Heart right ventricle (tissue), 16 donors: ENCODE data around the gene TMEM8B. TPM values are rescaled to one million over a fixed set of nuclear protein-coding genes. Genes with fewer than 3 reads are reported as not detected.
A peak's percentile ranks its signal among the peaks of the same experiment; 100 is the strongest.

ENCODE experiments used
- ATAC-seq, 8 donors: fragments of 200-7000 bp; cut with Tn5 transposase; one replicate each; pipeline ENCODE4 v1.9.1; 2020; ENCODE audit warnings: mild to moderate bottlenecking in 8 of 8, moderate library complexity in 8 of 8, moderate number of reproducible peaks in 1 of 8
- DNase-seq, 2 donors: peaks; one replicate each; pipeline ENCODE4 v3.0.0-alpha.2; 2020
- H3K27ac ChIP-seq, 10 donors: fragments of 200-600 bp; sonication (generic) in 2 of 10; one replicate each; pipeline versions ENCODE4 v1.5.0 to v1.8.0; 2020 to 2022; ENCODE audit warnings: mild to moderate bottlenecking in 3 of 10
- H3K27me3 ChIP-seq, 7 donors: fragments of 200-600 bp; one replicate each; pipeline ENCODE4 v1.8.0; 2021 to 2022; ENCODE audit warnings: mild to moderate bottlenecking in 2 of 7
- H3K36me3 ChIP-seq, 9 donors: fragments of 200-600 bp; sonication (generic) in 1 of 9; one replicate each; pipeline versions ENCODE4 v1.5.0 to v1.8.0; 2020 to 2022; ENCODE audit warnings: mild to moderate bottlenecking in 2 of 9
- H3K4me1 ChIP-seq, 9 donors: fragments of 200-600 bp; sonication (generic) in 1 of 9; one replicate each; pipeline versions ENCODE4 v1.5.0 to v1.8.0; 2020 to 2022; ENCODE audit warnings: mild to moderate bottlenecking in 4 of 9
- H3K4me3 ChIP-seq, 10 donors: fragments of 200-600 bp; sonication (generic) in 2 of 10; one replicate each; pipeline versions ENCODE4 v1.5.0 to v1.8.0; 2020 to 2022; ENCODE audit warnings: mild to moderate bottlenecking in 7 of 10, moderate library complexity in 2 of 10
- H3K9me3 ChIP-seq, 11 donors: fragments of 200-600 bp in 10 of 11; sonication (generic) in 2 of 11; one replicate each; pipeline versions ENCODE4 v1.5.0 to v1.8.0; 2013 to 2022; ENCODE audit warnings: mild to moderate bottlenecking in 2 of 11, control low read depth in 1 of 11, moderate library complexity in 1 of 11
- CTCF ChIP-seq, 9 donors: fragments of 200-600 bp; sonication (generic) in 2 of 9; IDR thresholded peaks; one replicate each; pipeline versions ENCODE4 v1.5.0 to v1.8.0; 2021 to 2022; ENCODE audit warnings: antibody characterized with exemption in 9 of 9, mild to moderate bottlenecking in 5 of 9, moderate library complexity in 1 of 9
- WGBS, 2 donors: extraction: QIAGEN DNeasy Blood & Tissue Kit; methylation state at CpG; one replicate each; pipeline ENCODE4 v1.1.7; 2013; ENCODE audit warnings: inconsistent platforms in 1 of 2; 5-methylcytosine and 5-hydroxymethylcytosine counted together
- intact Hi-C, 10 donors: fragments of 100-400 bp; cut with DNase I; formaldehyde crosslinking; loops; one replicate each; pipeline versions ENCODE4 v1.11.1 to v1.14.2; 2022
- polyA plus RNA-seq, 2 donors: library from polyadenylated mRNA; stranded (reverse); fragments of 200-250 nt; gene quantifications; one replicate each; pipeline ENCODE4 v1.2.3, GENCODE V29; 2013
- total RNA-seq, 10 donors: library from RNA; stranded (reverse); fragmentation: NEBNext Ultra II Directional in 3 of 10; extraction: Animal tissue kit (Norgen Biotek cat#: 25700) in 3 of 10; gene quantifications; one replicate each; pipeline versions ENCODE4 v1.2.1 to v1.2.4, GENCODE V29; 2021 to 2023
- donor health status: Arrhythmogenic right ventricular cardiomyopathy.
- donor health status: ischemic (EF 13 %, LVEDD 7.1; RV severe dilation, severe dysfunction).
- donor health status: healthy with polysubstance abuse.
- donor health status: DM: no; HTN: yes; CAD: no.
- donor health status: DM: no; HTN: no; CAD: no.
- donor health status: ischemic (EF 25% LVEDD 6.9; RV normal size, moderate dysfunction).
- donor health status: ischemic (EF 25% LVEDD 5.7; RV mildly dilated, moderate dysfunction).
- donor health status: healthy.
- donor health status: DM: yes; HTN: yes; CAD: no.
- donor health status: Ischemic cardiomyopathy.
- donor health status: ischemic (EF 35%, LVEDD 5.7; RV mildly dilated, moderate dysfunction).
- donor health status: nonischemic (EF 11% LVEDD 7.7; RV severe dilation, severe dysfunction).
- donor health status: DM: yes; HTN: yes; CAD: no.
- donor health status: PGD.
- donor health status: ischemic (EF 29% LVEDD 5.4; RV normal size, mild dysfunction).
- donor health status: nonischemic (EF 23%, LVEDD 6.1; RV moderate dilation, normal function).

TMEM8B gene
- total and polyA plus RNA-seq, 12 donors = 6.7 to 22.9 (median 19.5) TPM

DNA sequence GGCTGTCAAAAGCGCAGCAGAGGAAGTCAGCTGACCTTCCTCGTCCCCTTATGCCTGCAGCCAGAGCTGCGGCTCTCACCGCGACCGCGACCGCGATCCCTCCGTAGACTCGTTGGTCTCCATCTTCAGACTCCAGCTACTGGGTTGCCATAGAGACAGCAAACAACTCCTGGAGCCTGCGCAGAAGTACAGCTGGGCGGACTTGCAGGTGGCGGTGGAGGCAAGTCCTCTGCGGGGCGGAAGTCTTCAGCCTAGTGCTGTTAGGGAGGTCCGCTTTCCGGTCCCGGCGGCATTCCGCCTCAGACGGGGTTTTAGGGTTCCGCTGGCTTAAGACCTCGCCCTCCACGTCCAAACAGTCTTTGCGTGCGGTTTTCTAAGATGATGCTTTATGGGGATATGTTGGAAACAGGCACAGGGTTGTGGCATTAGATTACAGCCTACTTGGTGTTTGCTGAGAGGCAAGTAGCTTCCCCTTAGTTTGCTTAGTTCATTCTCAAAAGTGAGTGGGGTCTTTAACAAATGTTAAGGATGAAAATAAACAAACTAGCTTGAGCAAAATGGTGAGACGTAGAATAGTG, 16.9 kb upstream of the TMEM8B start, which contains the start of gene SPAG8:
TSS of gene SPAG8 (minus strand) at position 238 of the 578 bp plus-strand sequence. CDS start at position 123, 115 bp downstream.
- ATAC-seq (peak; percentile 67 to 83 (median 80)), DNase-seq (peak; percentile 91 to 96)
- WGBS, 2 donors = 2% methylated on average over 28 of the region's 28 CpGs
- Histone ChIP-seq H3K9me3 (no peaks in the 10 kb centered on the region), H3K27me3 (no peaks in the 10 kb centered on the region), H3K27ac (peak within 1 kb of the TSS; percentile 25 to 100 (median 84)), H3K4me3 (peak within 1 kb of the TSS; percentile 29 to 82 (median 58)), H3K36me3 (peaks cover 0 to 33% (median 12%) of the 10 kb centered on the region in 9 donors), H3K4me1 (peaks cover 0 to 43% (median 35%) of the 10 kb centered on the region in 9 donors)
- no peak for TF ChIP-seq CTCF (IDR thresholded peaks at IDR 0.05)
- intact Hi-C loops = loop anchor here in 4 of 10 donors (2.0 to 10.0 kb wide), 5 partner anchors 21 to 157 kb away; partner anchors contain the start of genes CCDC107 (in 3 of the 4), RMRP (in 3 of the 4), SIT1 (in 2 of the 4) and CREB3 (in 1 of the 4)

DNA sequence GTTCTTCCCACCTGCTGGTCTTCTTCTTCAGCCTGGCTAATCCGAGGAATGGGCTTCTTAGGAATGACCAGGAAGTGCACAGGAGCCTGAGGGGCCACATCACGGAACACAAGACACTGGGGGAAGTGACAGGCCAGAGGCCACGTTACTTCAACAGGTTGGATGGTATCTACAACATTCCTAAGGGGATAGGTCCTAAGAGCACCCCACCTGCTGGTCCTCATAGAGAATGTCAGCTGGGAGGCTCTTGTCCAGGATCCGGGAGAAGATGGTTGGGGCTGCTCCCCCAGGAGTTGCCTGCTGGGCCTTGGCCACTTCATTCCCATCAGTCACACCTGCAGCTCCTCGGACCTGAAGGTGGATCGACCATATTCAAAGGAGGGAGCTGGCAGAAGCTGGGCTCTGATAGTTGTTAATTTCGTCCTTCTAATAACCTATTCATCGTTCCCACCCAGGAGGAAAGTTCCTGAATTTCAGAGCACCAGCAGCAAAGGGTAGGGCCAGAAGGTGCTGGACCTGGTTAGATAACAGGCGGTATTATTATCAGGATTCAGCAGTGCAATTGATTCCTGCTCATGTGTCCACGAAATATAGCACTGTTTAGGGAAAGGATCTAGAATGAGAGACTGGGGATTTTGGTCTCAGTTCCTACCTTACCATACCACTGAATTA, 15.5 kb upstream of the TMEM8B start:
- 70 to 73% methylated on average over 10 of the region's 10 CpGs for WGBS, 2 donors
- peak in 5 of 9 donors; percentile 13 to 41 (median 19) for TF ChIP-seq CTCF (IDR thresholded peaks at IDR 0.05)
- Histone ChIP-seq H3K27me3 (no peaks in the 10 kb centered on the region), H3K27ac (peak overlapping the region in 9 of 10 donors; percentile 97 to 100 (median 99)), H3K36me3 (peaks cover 0 to 18% (median 8%) of the 10 kb centered on the region in 9 donors), H3K4me1 (peaks cover 0 to 43% (median 35%) of the 10 kb centered on the region in 9 donors), H3K9me3 (no peaks in the 10 kb centered on the region), H3K4me3 (peak overlapping the region in 6 of 10 donors; percentile 81 to 99 (median 97))
- DNase-seq (no peak), ATAC-seq (no peak)
- intact Hi-C loops = loop anchor here in 5 of 10 donors (1.0 to 10.0 kb wide), 6 partner anchors 22 to 159 kb away; partner anchors contain the start of genes CCDC107 (in 3 of the 5), RMRP (in 3 of the 5), NPR2 (in 2 of the 5) and SIT1 (in 2 of the 5)

DNA sequence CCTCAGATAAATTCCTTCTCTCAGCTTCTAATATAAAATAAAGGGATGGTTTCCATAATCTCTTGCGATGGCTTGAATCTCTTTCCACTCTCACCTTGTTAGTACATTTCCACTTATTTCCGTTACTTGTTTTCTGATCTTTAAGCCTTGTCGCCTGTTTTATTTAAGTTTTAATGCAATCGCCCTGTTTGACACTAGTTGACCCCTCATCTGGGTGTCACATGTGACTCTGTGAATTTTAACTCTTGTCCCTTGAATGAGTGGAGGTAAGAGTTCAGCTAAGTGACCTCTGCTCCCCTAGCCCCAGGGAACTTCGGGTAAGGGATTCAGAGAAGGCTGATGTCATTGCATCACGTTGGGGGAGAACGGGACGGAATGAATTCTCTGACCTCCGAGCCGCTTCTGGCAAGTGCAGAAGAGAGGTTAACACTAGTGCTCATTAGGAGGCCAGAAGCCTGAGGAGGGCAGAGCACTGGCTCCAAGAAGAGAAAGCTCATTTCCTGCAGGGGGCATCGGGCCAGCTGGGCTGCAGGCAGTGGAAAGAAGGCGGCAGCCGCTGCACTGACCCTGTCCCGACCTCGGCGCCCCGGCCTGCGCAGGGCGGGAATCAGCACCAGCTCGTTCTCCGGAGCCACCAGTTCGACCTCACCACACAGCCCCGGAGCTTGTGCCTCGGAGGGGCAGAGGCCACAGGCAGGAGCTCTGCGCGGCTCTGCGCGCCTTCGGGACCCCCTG, 14.8 kb upstream of the TMEM8B start:
- peak overlapping the region; percentile 97 to 100 (median 99) for H3K27ac ChIP-seq
- no peaks in the 10 kb centered on the region for H3K27me3 ChIP-seq
- 8 to 9% methylated on average over 29 of the region's 29 CpGs for WGBS, 2 donors
- intact Hi-C loops = loop anchor here in 5 of 10 donors (1.0 to 10.0 kb wide), 5 partner anchors 23 to 159 kb away; partner anchors contain the start of genes CCDC107 (in 3 of the 5), RMRP (in 3 of the 5), SIT1 (in 2 of the 5) and CREB3 (in 1 of the 5)
- H3K4me3 ChIP-seq = peak overlapping the region; percentile 81 to 99 (median 94)
- H3K4me1 ChIP-seq = peaks cover 0 to 43% (median 35%) of the 10 kb centered on the region in 9 donors
- H3K36me3 ChIP-seq = peaks cover 0 to 11% (median 1%) of the 10 kb centered on the region in 9 donors
- DNase-seq = peak; percentile 70 to 76
- ATAC-seq = peak; percentile 12 to 69 (median 42)
- H3K9me3 ChIP-seq = no peaks in the 10 kb centered on the region
- TF ChIP-seq CTCF (IDR thresholded peaks at IDR 0.05) = peak in 7 of 9 donors; percentile 23 to 50 (median 39)
